GM10248 (cell line): ENCODE results near the gene STRN4.

ENCODE experiments used
- CTCF ChIA-PET: fragments of 300-600 bp; sonication (Branson Sonifier 250); formaldehyde crosslinking; extraction: SDS; loops from one replicate; lab custom pipeline; 2021; ENCODE audit warnings: antibody characterized with exemption; lab: Yijun Ruan, JAX
- POLR2A ChIA-PET: fragments of 350-650 bp; sonication (Branson Sonifier 250); formaldehyde crosslinking; extraction: SDS; loops from one replicate; lab custom pipeline; 2020; ENCODE audit warnings: antibody characterized with exemption; lab: Yijun Ruan, JAX
- DNase-seq: peaks from one replicate; pipeline ENCODE4 v3.0.0; 2012; ENCODE audit errors: extremely low spot score
- TF ChIP-seq, protein P1 (sequence below): IDR thresholded peaks from 2 replicates; pipeline ENCODE4 v1.5.1; 2012; ENCODE audit warnings: mild to moderate bottlenecking, low read depth; ENCODE audit errors: extremely low read depth, missing control alignments, control extremely low read depth

Gene STRN4

DNA sequence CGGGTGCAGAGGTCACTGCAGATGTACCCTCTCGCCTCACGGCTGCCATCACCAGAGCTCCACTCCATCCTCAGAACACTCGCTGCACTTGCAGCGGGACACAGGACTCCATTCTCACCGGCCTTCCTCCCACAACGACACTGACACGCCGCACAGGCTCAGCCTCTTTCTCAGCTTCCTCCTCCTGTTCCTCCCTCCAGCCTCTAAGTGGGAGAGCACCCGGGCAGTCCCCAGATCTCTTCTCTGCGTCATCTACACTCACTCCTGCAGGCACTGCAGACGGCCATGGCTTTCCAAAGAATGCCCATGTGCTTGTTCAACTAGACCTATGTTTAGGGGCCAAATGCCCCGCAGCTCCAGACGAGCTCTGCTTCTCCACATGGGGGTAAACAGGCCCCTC, 14.7 kb downstream of the STRN4 start:
- TF ChIP-seq, protein P1, sequence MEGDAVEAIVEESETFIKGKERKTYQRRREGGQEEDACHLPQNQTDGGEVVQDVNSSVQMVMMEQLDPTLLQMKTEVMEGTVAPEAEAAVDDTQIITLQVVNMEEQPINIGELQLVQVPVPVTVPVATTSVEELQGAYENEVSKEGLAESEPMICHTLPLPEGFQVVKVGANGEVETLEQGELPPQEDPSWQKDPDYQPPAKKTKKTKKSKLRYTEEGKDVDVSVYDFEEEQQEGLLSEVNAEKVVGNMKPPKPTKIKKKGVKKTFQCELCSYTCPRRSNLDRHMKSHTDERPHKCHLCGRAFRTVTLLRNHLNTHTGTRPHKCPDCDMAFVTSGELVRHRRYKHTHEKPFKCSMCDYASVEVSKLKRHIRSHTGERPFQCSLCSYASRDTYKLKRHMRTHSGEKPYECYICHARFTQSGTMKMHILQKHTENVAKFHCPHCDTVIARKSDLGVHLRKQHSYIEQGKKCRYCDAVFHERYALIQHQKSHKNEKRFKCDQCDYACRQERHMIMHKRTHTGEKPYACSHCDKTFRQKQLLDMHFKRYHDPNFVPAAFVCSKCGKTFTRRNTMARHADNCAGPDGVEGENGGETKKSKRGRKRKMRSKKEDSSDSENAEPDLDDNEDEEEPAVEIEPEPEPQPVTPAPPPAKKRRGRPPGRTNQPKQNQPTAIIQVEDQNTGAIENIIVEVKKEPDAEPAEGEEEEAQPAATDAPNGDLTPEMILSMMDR, result no peak
- DNase-seq, result no peak
- CTCF ChIA-PET, result interaction anchor here (0.8 to 5.4 kb wide), 7 partner anchors 10 to 189 kb away, joined by 4 to 66 read pairs (median 9); no protein-coding TSS in a partner anchor
- POLR2A ChIA-PET, result no interaction called here

GRCh38 chr19:46731007-46731501, 15.2 kb downstream of the STRN4 start:
- TF ChIP-seq, protein P1, result no peak
- no peak for DNase-seq
- ChIA-PET POLR2A (no interaction called here), CTCF (interaction anchor here (0.8 to 5.4 kb wide), 11 partner anchors 11 to 188 kb away, joined by 3 to 66 read pairs (median 7); no protein-coding TSS in a partner anchor)

DNA sequence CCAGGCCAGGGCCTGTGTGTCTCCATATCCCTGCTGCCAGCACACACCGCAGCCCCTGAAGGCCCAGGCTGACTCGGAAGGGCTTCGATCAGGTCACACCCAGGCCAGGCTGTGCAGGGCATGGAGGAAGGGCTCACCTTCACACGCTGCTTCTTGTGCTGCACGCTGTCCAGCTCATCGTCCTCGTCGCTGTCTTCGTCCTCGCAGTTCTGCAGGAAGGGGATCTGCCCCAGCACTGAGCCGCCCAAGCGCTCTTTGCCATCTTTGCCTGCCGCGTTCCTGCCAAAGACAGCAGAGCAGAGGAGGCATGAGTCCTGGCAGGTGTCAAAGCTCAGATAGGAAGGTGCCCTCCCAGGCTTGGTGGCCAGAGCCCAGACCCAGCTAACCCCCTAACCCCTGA, 15.7 kb downstream of the STRN4 start:
- ChIA-PET CTCF (interaction anchor here (0.9 to 5.4 kb wide), 12 partner anchors 12 to 188 kb away, joined by 3 to 66 read pairs (median 8); partner anchors contain the start of gene PRKD2), POLR2A (no interaction called here)
- no peak for DNase-seq
- TF ChIP-seq, protein P1, result no peak

DNA sequence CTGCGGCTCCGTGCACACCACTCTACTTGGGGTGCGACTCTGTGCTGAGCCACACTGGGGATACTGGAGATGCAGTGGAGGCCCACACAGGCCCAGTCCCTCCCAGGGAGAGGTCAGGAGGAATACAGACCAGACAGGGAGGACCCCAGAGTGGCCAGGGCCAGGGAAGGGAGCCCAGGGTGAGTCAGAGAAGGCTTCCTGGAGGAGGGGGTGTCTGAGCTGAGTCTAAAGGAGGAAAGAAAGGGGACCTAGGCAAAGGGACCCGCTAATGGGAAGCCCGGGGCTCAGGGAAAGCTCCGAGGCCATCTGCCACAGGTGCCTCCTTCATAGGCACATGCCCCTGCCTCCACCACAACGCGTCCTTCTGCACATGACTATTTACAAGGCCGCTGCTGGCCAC, 16.1 kb downstream of the STRN4 start:
- TF ChIP-seq, protein P1, result no peak
- no peak for DNase-seq
- ChIA-PET POLR2A (no interaction called here), CTCF (interaction anchor here (0.9 to 5.4 kb wide), 13 partner anchors 12 to 187 kb away, joined by 3 to 66 read pairs (median 9); partner anchors contain the start of gene PRKD2)

DNA sequence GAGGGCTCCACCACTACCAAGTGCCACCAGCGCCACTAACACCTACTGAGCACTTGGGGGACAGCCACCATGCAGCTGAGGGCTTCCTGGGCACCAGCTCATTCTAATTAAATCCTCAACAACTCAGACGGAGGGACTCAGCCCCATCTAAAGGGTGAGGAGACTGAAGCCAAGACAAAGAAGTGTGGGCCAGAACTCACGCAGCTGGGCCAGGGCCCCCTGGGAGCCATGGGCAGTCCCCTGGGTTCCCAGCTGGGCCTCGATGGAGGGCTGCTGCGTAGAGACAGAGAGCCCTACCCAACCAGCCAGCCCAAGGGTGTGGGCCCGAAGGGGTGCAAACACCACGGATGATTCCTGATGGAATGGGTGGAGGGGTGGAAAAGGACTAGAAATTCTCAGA, 16.6 kb downstream of the STRN4 start:
- DNase-seq, result no peak
- POLR2A ChIA-PET, result interaction anchor here (1.4 kb wide), 1 partner anchor 11 kb away, joined by 3 read pairs; no protein-coding TSS in a partner anchor
- CTCF ChIA-PET, result interaction anchor here (1.1 to 5.4 kb wide), 19 partner anchors 8 to 117 kb away, joined by 3 to 66 read pairs (median 9); partner anchors contain the start of gene PRKD2
- TF ChIP-seq, protein P1, result no peak

DNA sequence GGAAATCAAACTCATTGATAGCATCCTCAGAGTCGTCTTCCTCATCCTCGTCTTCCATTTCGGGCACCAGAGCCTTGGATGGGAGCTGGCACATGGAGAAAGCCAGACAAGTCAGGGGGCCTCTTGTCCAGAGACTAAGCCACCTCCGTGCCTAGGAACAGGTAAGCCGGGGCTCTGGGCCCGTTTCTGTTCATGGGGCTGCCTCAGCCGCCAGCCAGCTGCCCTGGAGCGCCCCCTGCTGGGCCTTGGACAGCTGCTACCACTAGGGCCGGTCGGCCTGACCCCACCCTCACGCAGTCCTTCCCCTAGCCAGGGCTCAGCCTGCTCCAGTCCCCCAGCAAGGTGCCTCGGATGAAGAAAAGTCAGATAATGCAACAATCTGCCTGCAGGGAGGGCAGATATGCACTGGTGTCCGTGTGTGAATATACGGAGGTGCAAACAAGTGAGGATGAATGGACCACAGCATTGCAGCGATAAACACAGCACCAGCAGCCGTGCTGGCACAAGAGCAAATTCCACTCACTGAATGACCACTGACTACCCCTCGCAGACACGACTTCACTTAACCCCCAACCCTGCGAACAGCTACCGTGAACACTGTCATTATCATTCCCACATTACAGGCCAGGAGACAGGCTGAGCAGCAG, 17.4 kb downstream of the STRN4 start:
- DNase-seq, result peak; percentile 91
- POLR2A ChIA-PET, result interaction anchor here (1.4 kb wide), 1 partner anchor 12 kb away, joined by 3 read pairs; no protein-coding TSS in a partner anchor
- CTCF ChIA-PET, result interaction anchor here (0.7 to 5.4 kb wide), 28 partner anchors 9 to 116 kb away, joined by 3 to 66 read pairs (median 6); partner anchors contain the start of genes DACT3, PRKD2 and PTGIR
- TF ChIP-seq, protein P1, result peak; percentile 96
